ENCODE results near the gene APOL1.

APOL1 gene

DNA sequence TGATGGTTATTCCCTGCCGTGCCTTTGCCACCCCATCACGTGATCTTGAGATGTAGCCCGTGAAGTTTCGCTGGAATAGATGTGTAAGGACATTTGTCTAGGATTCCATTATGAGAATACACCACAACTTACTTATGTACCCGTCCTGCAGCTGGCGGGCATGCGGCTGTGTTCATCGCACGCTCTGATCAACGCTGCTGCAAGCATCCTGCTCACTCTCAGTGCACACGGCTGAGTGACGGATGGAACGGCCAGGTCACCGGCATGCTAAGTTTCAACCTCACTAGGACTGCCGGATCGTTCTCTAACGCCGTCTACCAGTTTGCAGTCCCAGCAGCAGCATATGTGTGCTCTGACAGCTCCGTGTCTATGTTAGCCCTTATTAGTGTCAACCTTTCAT, 44.6 kb downstream of the APOL1 start:
- peaks cover 6% of the 10 kb centered on the region for H3K9me3 ChIP-seq (ENCODE audit: insufficient read depth, low read length, severe bottlenecking)
- H3K4me2 ChIP-seq (ENCODE audit: insufficient read depth, low read length) = no peak overlapping the region
- no peak overlapping the region for H3K27ac ChIP-seq (ENCODE audit: low read length)
- no peaks in the 10 kb centered on the region for H3K4me1 ChIP-seq (ENCODE audit: insufficient read depth, low read length)
- H3K36me3 ChIP-seq (ENCODE audit: insufficient read depth, low read length) = peaks cover 99% of the 10 kb centered on the region
- H2AFZ ChIP-seq (ENCODE audit: low read depth, low read length) = no peak overlapping the region
- no peaks in the 10 kb centered on the region for H3K27me3 ChIP-seq (ENCODE audit: insufficient read depth, low read length, poor library complexity)
- peaks cover 11% of the 10 kb centered on the region; the same call in 1 of the 2 replicates for H4K20me1 ChIP-seq (ENCODE audit: insufficient read depth, low read length)
- H3K79me2 ChIP-seq (ENCODE audit: insufficient read depth, low read length) = no peaks in the 10 kb centered on the region
- no peak overlapping the region for H3K9ac ChIP-seq (ENCODE audit: low read depth, low read length)
- TF ChIP-seq, protein P1, sequence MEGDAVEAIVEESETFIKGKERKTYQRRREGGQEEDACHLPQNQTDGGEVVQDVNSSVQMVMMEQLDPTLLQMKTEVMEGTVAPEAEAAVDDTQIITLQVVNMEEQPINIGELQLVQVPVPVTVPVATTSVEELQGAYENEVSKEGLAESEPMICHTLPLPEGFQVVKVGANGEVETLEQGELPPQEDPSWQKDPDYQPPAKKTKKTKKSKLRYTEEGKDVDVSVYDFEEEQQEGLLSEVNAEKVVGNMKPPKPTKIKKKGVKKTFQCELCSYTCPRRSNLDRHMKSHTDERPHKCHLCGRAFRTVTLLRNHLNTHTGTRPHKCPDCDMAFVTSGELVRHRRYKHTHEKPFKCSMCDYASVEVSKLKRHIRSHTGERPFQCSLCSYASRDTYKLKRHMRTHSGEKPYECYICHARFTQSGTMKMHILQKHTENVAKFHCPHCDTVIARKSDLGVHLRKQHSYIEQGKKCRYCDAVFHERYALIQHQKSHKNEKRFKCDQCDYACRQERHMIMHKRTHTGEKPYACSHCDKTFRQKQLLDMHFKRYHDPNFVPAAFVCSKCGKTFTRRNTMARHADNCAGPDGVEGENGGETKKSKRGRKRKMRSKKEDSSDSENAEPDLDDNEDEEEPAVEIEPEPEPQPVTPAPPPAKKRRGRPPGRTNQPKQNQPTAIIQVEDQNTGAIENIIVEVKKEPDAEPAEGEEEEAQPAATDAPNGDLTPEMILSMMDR (IDR thresholded peaks at IDR 0.05; ENCODE audit: borderline replicate concordance, extremely low read depth, low read length, poor library complexity, severe bottlenecking) = no peak
- no peak for TF ChIP-seq EZH2 (IDR thresholded peaks at IDR 0.05; ENCODE audit: borderline replicate concordance, low read depth, low read length, severe bottlenecking)
- no peak overlapping the region for H3K4me3 ChIP-seq (ENCODE audit: low read depth in 1 of 2, low read length in 2 of 2)
- no peak for ATAC-seq (ENCODE audit: insufficient read depth, low read depth)
- no peak for DNase-seq

DNA sequence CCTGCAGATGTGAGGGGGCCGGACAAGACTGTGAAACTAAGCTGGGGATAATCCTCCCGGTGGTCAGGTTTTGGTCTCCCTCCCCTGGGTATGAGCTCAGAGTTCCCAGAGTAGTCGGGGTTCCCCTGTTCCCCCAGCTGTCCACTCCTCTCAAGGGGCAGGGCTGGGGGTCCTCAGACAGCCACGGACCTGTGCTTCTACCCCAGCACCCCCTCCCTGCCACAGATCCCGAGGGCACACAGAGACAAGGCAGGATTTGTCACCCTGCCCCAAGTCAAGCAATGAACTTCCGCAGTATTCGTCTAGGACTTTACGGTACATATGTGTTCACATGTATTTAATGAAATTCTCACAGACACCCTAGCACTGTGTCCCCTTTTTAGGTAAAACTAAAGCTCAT, 45.2 kb downstream of the APOL1 start:
- DNase-seq = no peak
- Histone ChIP-seq H3K9ac (ENCODE audit: low read depth, low read length) (no peak overlapping the region), H3K4me1 (ENCODE audit: insufficient read depth, low read length) (no peaks in the 10 kb centered on the region), H3K9me3 (ENCODE audit: insufficient read depth, low read length, severe bottlenecking) (peaks cover under 1% of the 10 kb centered on the region), H3K27me3 (ENCODE audit: insufficient read depth, low read length, poor library complexity) (no peaks in the 10 kb centered on the region), H3K79me2 (ENCODE audit: insufficient read depth, low read length) (no peaks in the 10 kb centered on the region), H3K27ac (ENCODE audit: low read length) (no peak overlapping the region), H3K4me3 (ENCODE audit: low read depth in 1 of 2, low read length in 2 of 2) (no peak overlapping the region), H3K36me3 (ENCODE audit: insufficient read depth, low read length) (peaks cover 99% of the 10 kb centered on the region), H3K4me2 (ENCODE audit: insufficient read depth, low read length) (no peak overlapping the region), H2AFZ (ENCODE audit: low read depth, low read length) (no peak overlapping the region), H4K20me1 (ENCODE audit: insufficient read depth, low read length) (peaks cover 11% of the 10 kb centered on the region; the same call in 1 of the 2 replicates)
- no peak for ATAC-seq (ENCODE audit: insufficient read depth, low read depth)
- TF ChIP-seq, protein P1 (IDR thresholded peaks at IDR 0.05; ENCODE audit: borderline replicate concordance, extremely low read depth, low read length, poor library complexity, severe bottlenecking) = no peak
- TF ChIP-seq EZH2 (IDR thresholded peaks at IDR 0.05; ENCODE audit: borderline replicate concordance, low read depth, low read length, severe bottlenecking) = no peak

- ATAC-seq (ENCODE audit: insufficient read depth, low read depth) = no peak
- H3K9ac ChIP-seq (ENCODE audit: low read depth, low read length) = no peak overlapping the region
- H3K4me1 ChIP-seq (ENCODE audit: insufficient read depth, low read length) = no peaks in the 10 kb centered on the region
- TF ChIP-seq, protein P1 (IDR thresholded peaks at IDR 0.05; ENCODE audit: borderline replicate concordance, extremely low read depth, low read length, poor library complexity, severe bottlenecking) = no peak
- TF ChIP-seq EZH2 (IDR thresholded peaks at IDR 0.05; ENCODE audit: borderline replicate concordance, low read depth, low read length, severe bottlenecking) = no peak
- H3K36me3 ChIP-seq (ENCODE audit: insufficient read depth, low read length) = peaks cover 98% of the 10 kb centered on the region
- no peaks in the 10 kb centered on the region for H3K9me3 ChIP-seq (ENCODE audit: insufficient read depth, low read length, severe bottlenecking)
- no peak for DNase-seq
- no peak overlapping the region for H3K27ac ChIP-seq (ENCODE audit: low read length)
- no peaks in the 10 kb centered on the region for H3K27me3 ChIP-seq (ENCODE audit: insufficient read depth, low read length, poor library complexity)
- no peak overlapping the region for H3K4me3 ChIP-seq (ENCODE audit: low read depth in 1 of 2, low read length in 2 of 2)
- no peak overlapping the region for H2AFZ ChIP-seq (ENCODE audit: low read depth, low read length)
- no peaks in the 10 kb centered on the region for H3K79me2 ChIP-seq (ENCODE audit: insufficient read depth, low read length)
- H4K20me1 ChIP-seq (ENCODE audit: insufficient read depth, low read length) = peaks cover 11% of the 10 kb centered on the region; the same call in 1 of the 2 replicates
- H3K4me2 ChIP-seq (ENCODE audit: insufficient read depth, low read length) = no peak overlapping the region
Observed at GRCh38 chr22:36298601-36299000, 45.7 kb downstream of the APOL1 start.

DNA sequence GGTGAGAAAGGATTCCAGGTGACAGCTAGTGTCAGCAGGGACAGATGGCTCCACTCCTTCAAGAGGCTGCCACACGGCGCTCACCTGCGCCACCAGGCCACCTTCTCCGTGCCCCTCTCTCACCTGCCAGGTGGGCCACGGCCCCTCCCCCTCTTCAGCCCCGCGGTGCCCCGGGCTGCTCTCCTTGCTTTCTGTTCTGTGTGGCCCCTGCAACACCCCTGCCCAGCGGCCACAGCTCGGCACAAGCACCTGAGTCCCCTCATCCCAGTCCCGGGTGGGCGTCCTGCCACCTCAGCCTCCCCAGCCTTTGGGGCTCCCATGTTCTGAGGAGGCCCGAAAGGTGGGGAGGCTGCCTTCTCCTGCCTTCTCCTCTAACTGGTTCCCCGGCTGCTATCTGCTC, 46.4 kb downstream of the APOL1 start:
- Histone ChIP-seq H3K36me3 (ENCODE audit: insufficient read depth, low read length) (peaks cover 98% of the 10 kb centered on the region), H3K27me3 (ENCODE audit: insufficient read depth, low read length, poor library complexity) (no peaks in the 10 kb centered on the region), H3K4me2 (ENCODE audit: insufficient read depth, low read length) (no peak overlapping the region), H3K4me1 (ENCODE audit: insufficient read depth, low read length) (no peaks in the 10 kb centered on the region), H3K9me3 (ENCODE audit: insufficient read depth, low read length, severe bottlenecking) (no peaks in the 10 kb centered on the region), H3K27ac (ENCODE audit: low read length) (no peak overlapping the region), H3K79me2 (ENCODE audit: insufficient read depth, low read length) (no peaks in the 10 kb centered on the region), H3K9ac (ENCODE audit: low read depth, low read length) (no peak overlapping the region), H3K4me3 (ENCODE audit: low read depth in 1 of 2, low read length in 2 of 2) (no peak overlapping the region), H4K20me1 (ENCODE audit: insufficient read depth, low read length) (peaks cover 11% of the 10 kb centered on the region; the same call in 1 of the 2 replicates), H2AFZ (ENCODE audit: low read depth, low read length) (no peak overlapping the region)
- DNase-seq (no peak), ATAC-seq (ENCODE audit: insufficient read depth, low read depth) (no peak)
- TF ChIP-seq, protein P1 (IDR thresholded peaks at IDR 0.05; ENCODE audit: borderline replicate concordance, extremely low read depth, low read length, poor library complexity, severe bottlenecking) = no peak
- TF ChIP-seq EZH2 (IDR thresholded peaks at IDR 0.05; ENCODE audit: borderline replicate concordance, low read depth, low read length, severe bottlenecking) = no peak
